Lower leg skin (tissue), 3 donors: ENCODE results near the gene HPX.

Experiments used
- CTCF ChIP-seq, 3 donors: fragments of 450-650 bp; IDR thresholded peaks; one replicate each; pipeline ENCODE4 v1.5.1; 2016; ENCODE audit warnings: antibody characterized with exemption in 3 of 3, mild to moderate bottlenecking in 3 of 3, moderate library complexity in 2 of 3
- POLR2A ChIP-seq, 2 donors: fragments of 450-650 bp; IDR thresholded peaks; one replicate each; pipeline ENCODE4 v1.6.1; 2016 to 2017; ENCODE audit warnings: antibody characterized with exemption in 2 of 2, mild to moderate bottlenecking in 1 of 2, moderate library complexity in 1 of 2

- TF ChIP-seq CTCF (IDR thresholded peaks at IDR 0.05) (no peak), POLR2A (IDR thresholded peaks at IDR 0.05) (no peak)
These were observed 35.8 kb upstream of the HPX start for GRCh38 chr11:6476571-6476970.
